HepG2 (cell line): ENCODE data around the gene DNM3. TPM values are rescaled to one million over a fixed set of nuclear protein-coding genes. Genes with fewer than 3 reads are reported as not detected.
A peak's percentile ranks its signal among the peaks of the same experiment; 100 is the strongest.

Experiments
- ARHGAP35 ChIP-seq: sonication (generic); formaldehyde crosslinking; IDR thresholded peaks from 2 replicates; pipeline ENCODE4 v1.9.0; 2022; ENCODE audit warnings: mild to moderate bottlenecking, inconsistent platforms, moderate library complexity, missing genetic modification reagents, borderline replicate concordance
- ARID2 ChIP-seq: sonication (generic); formaldehyde crosslinking; IDR thresholded peaks from 2 replicates; pipeline ENCODE4 v1.8.1; 2022; ENCODE audit warnings: mild to moderate bottlenecking, missing genetic modification reagents, borderline replicate concordance
- CAMTA2 ChIP-seq: sonication (generic); formaldehyde crosslinking; IDR thresholded peaks from 2 replicates; pipeline ENCODE4 v1.4.0; 2020; ENCODE audit warnings: mild to moderate bottlenecking, missing genetic modification reagents, borderline replicate concordance
- DMAP1 ChIP-seq: IDR thresholded peaks from 2 replicates; pipeline ENCODE4 v1.6.1; 2016
- ELF4 ChIP-seq: sonication (generic); formaldehyde crosslinking; IDR thresholded peaks from 2 replicates; pipeline ENCODE4 v1.5.0; 2020; ENCODE audit warnings: missing genetic modification reagents, mild to moderate bottlenecking, moderate library complexity, borderline replicate concordance
- JUND ChIP-seq: sonication (generic); formaldehyde crosslinking; IDR thresholded peaks from 2 replicates; pipeline ENCODE4 v1.8.0; 2022; ENCODE audit warnings: mild to moderate bottlenecking, missing genetic modification reagents
- KDM5B ChIP-seq: sonication (generic); formaldehyde crosslinking; IDR thresholded peaks from 2 replicates; pipeline ENCODE4 v1.4.0; 2020; ENCODE audit warnings: missing genetic modification reagents, mild to moderate bottlenecking, borderline replicate concordance
- RARG ChIP-seq: sonication (generic); formaldehyde crosslinking; IDR thresholded peaks from 2 replicates; pipeline ENCODE4 v1.4.0; 2020; ENCODE audit warnings: low read depth, mild to moderate bottlenecking, missing genetic modification reagents
- RBFOX2 ChIP-seq: fragments of 200-400 bp; formaldehyde crosslinking; IDR thresholded peaks from 2 replicates; pipeline ENCODE4 v1.6.1; 2017; ENCODE audit warnings: low read depth, mild to moderate bottlenecking, low read length
- RCOR2 ChIP-seq: IDR thresholded peaks from 2 replicates; pipeline ENCODE4 v1.6.1; 2016; ENCODE audit warnings: missing biosample characterization, missing genetic modification reagents
- SIN3A ChIP-seq: IDR thresholded peaks from 2 replicates; pipeline ENCODE4 v1.6.1; 2011; ENCODE audit warnings: low read depth, mild to moderate bottlenecking, control low read depth, low read length, borderline replicate concordance
- ZNF580 ChIP-seq: IDR thresholded peaks from 2 replicates; pipeline ENCODE4 v1.6.1; 2016; ENCODE audit warnings: low read depth, borderline replicate concordance
- ZNF629 ChIP-seq: sonication (generic); formaldehyde crosslinking; conservative IDR thresholded peaks from 2 replicates; pipeline ENCODE4 v1.5.0; 2020; ENCODE audit warnings: missing genetic modification reagents
- ZNF747 ChIP-seq: sonication (generic); formaldehyde crosslinking; IDR thresholded peaks from 2 replicates; pipeline ENCODE4 v1.8.1; 2023; ENCODE audit warnings: missing genetic modification reagents, mild to moderate bottlenecking, borderline replicate concordance
- ZNF788 ChIP-seq: sonication (generic); formaldehyde crosslinking; IDR thresholded peaks from 2 replicates; pipeline ENCODE4 v1.5.0; 2020; ENCODE audit warnings: mild to moderate bottlenecking, missing genetic modification reagents, borderline replicate concordance
- polyA plus RNA-seq, 8 experiments: library from polyadenylated mRNA; depleted of rRNA in 3 of 8; stranded (reverse) in 7 of 8; unstranded in 1 of 8; fragments of >200 nt; fragmentation: Illumina TruSeq in 4 of 8; extraction: Trizol in 4 of 8; gene quantifications; 2 replicates each; pipeline versions ENCODE4 v1.2.1 to v1.2.3, GENCODE V29; 2011 to 2016; ENCODE audit warnings: low read depth in 4 of 8, missing spikeins in 1 of 8, mixed read lengths in 1 of 8; ENCODE audit not compliant: insufficient read depth in 1 of 8
- total RNA-seq, 5 experiments: library from RNA; depleted of rRNA; stranded (reverse); fragments of >200 nt; fragmentation: Illumina TruSeq; extraction: Trizol; gene quantifications; 2 replicates each; pipeline ENCODE4 v1.2.3, GENCODE V29; 2016; ENCODE audit warnings: low read depth in 1 of 5
- TF ChIP-seq, protein P1 (sequence below): sonication (generic); formaldehyde crosslinking; IDR thresholded peaks from 2 replicates; pipeline ENCODE4 v1.4.0; 2020; ENCODE audit warnings: missing genetic modification reagents
- TF ChIP-seq, protein P2 (sequence below): sonication (generic); formaldehyde crosslinking; IDR thresholded peaks from 2 replicates; pipeline ENCODE4 v1.4.0; 2020; ENCODE audit warnings: mild to moderate bottlenecking, missing genetic modification reagents
- TF ChIP-seq, protein P3 (sequence below): sonication (generic); formaldehyde crosslinking; IDR thresholded peaks from 2 replicates; pipeline ENCODE4 v1.4.0; 2020; ENCODE audit warnings: missing genetic modification reagents
- TF ChIP-seq, protein P4 (sequence below): IDR thresholded peaks from 2 replicates; pipeline ENCODE4 v1.6.1; 2016; ENCODE audit warnings: missing compliant biosample characterization, missing genetic modification reagents, borderline replicate concordance

The DNM3 gene
- total and polyA plus RNA-seq, 2 of the 13 experiments (the other 11 are each of a cell fraction or from before 2014, with no cell fraction given): 0.05 TPM; not detected in 1

DNA sequence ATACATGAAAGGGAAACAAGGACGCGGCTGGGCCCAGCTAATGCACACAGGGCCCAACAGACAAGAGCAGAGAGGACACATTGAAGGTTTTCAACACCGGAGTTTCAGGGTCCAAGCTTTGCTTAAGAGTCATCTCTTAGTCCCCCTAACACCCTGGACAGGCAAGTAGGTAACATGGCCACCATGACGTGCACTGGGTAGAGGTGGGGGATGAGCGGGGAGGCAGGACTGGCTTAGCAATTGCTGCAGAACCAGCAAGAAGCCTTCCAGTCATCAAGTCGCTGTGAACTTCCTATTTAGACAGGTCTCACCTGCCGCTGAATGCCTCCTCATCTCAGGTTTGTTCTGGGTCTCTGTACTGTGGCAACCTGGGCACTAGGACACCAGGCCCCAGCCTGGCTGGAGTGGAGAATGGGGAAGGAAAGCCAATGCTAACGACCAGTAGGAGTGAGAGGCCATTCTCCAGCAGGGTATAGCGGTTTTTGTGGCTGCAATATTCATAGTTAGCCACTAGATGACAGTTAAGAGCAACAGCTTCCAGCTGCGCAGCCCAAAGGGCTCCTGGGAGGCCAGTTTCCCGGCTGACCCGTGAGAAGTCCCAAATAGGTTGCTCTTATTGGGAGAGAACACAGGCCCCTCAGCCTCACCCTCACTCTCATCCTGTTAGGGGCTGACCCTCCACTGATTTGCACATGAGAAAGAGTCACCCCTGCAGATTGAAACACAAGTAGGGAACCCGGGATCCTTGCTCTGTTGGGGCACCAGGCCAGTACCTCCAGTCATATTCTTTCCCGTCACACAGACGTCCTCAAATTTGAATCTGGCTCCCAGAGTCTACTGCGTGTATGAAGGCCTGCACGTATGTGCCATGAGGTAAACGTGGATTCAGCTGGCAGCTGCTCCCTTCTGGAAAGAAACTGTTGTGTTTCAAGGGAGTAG is 608.6 kb downstream of the DNM3 start (continued):
- TF ChIP-seq, protein P1, sequence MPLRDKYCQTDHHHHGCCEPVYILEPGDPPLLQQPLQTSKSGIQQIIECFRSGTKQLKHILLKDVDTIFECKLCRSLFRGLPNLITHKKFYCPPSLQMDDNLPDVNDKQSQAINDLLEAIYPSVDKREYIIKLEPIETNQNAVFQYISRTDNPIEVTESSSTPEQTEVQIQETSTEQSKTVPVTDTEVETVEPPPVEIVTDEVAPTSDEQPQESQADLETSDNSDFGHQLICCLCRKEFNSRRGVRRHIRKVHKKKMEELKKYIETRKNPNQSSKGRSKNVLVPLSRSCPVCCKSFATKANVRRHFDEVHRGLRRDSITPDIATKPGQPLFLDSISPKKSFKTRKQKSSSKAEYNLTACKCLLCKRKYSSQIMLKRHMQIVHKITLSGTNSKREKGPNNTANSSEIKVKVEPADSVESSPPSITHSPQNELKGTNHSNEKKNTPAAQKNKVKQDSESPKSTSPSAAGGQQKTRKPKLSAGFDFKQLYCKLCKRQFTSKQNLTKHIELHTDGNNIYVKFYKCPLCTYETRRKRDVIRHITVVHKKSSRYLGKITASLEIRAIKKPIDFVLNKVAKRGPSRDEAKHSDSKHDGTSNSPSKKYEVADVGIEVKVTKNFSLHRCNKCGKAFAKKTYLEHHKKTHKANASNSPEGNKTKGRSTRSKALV (CRISPR knock-in tag): 0 out of 2 replicates have a peak, but pooled peaks have one; percentile 33
- peak; percentile 51; the same call in 1 of the 2 replicates for TF ChIP-seq RBFOX2
- TF ChIP-seq JUND: no peak
- TF ChIP-seq ARID2 (CRISPR knock-in tag): 0 out of 2 replicates have a peak, but pooled peaks have one; percentile 54
- TF ChIP-seq, protein P2, sequence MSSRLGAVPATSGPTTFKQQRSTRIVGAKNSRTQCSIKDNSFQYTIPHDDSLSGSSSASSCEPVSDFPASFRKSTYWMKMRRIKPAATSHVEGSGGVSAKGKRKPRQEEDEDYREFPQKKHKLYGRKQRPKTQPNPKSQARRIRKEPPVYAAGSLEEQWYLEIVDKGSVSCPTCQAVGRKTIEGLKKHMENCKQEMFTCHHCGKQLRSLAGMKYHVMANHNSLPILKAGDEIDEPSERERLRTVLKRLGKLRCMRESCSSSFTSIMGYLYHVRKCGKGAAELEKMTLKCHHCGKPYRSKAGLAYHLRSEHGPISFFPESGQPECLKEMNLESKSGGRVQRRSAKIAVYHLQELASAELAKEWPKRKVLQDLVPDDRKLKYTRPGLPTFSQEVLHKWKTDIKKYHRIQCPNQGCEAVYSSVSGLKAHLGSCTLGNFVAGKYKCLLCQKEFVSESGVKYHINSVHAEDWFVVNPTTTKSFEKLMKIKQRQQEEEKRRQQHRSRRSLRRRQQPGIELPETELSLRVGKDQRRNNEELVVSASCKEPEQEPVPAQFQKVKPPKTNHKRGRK (CRISPR knock-in tag): no peak
- peak; percentile 58 for TF ChIP-seq ZNF747
- TF ChIP-seq, protein P3, sequence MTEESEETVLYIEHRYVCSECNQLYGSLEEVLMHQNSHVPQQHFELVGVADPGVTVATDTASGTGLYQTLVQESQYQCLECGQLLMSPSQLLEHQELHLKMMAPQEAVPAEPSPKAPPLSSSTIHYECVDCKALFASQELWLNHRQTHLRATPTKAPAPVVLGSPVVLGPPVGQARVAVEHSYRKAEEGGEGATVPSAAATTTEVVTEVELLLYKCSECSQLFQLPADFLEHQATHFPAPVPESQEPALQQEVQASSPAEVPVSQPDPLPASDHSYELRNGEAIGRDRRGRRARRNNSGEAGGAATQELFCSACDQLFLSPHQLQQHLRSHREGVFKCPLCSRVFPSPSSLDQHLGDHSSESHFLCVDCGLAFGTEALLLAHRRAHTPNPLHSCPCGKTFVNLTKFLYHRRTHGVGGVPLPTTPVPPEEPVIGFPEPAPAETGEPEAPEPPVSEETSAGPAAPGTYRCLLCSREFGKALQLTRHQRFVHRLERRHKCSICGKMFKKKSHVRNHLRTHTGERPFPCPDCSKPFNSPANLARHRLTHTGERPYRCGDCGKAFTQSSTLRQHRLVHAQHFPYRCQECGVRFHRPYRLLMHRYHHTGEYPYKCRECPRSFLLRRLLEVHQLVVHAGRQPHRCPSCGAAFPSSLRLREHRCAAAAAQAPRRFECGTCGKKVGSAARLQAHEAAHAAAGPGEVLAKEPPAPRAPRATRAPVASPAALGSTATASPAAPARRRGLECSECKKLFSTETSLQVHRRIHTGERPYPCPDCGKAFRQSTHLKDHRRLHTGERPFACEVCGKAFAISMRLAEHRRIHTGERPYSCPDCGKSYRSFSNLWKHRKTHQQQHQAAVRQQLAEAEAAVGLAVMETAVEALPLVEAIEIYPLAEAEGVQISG (CRISPR knock-in tag): 0 out of 2 replicates have a peak, but pooled peaks have one; percentile 9
- 0 out of 2 replicates have a peak, but pooled peaks have one; percentile 10 for TF ChIP-seq DMAP1
- TF ChIP-seq SIN3A: peak; percentile 84; the same call in 1 of the 2 replicates
- TF ChIP-seq ELF4 (CRISPR knock-in tag): no peak
- TF ChIP-seq CAMTA2: peak; percentile 29; the same call in 1 of the 2 replicates
- peak; percentile 87 for TF ChIP-seq ZNF629 (CRISPR knock-in tag)
- TF ChIP-seq ZNF788 (CRISPR knock-in tag): peak; percentile 43; the same call in 1 of the 2 replicates
- peak; percentile 4; the same call in 1 of the 2 replicates for TF ChIP-seq KDM5B (CRISPR knock-in tag)
- TF ChIP-seq, protein P4, sequence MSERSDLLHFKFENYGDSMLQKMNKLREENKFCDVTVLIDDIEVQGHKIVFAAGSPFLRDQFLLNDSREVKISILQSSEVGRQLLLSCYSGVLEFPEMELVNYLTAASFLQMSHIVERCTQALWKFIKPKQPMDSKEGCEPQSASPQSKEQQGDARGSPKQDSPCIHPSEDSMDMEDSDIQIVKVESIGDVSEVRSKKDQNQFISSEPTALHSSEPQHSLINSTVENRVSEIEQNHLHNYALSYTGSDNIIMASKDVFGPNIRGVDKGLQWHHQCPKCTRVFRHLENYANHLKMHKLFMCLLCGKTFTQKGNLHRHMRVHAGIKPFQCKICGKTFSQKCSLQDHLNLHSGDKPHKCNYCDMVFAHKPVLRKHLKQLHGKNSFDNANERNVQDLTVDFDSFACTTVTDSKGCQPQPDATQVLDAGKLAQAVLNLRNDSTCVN (CRISPR knock-in tag): peak; percentile 18
- peak; percentile 57; the same call in 1 of the 2 replicates for TF ChIP-seq RCOR2
- TF ChIP-seq ARHGAP35 (CRISPR knock-in tag): peak; percentile 31; the same call in 1 of the 2 replicates
- TF ChIP-seq ZNF580 (CRISPR knock-in tag): peak; percentile 63; the same call in 1 of the 2 replicates
- TF ChIP-seq RARG: no peak
